Endometrium (tissue), 2 donors: ENCODE data around the gene ATXN1.
A peak's percentile ranks its signal among the peaks of the same experiment; 100 is the strongest.
"Not testable (repeated sequence)": the region's sequence is repeated elsewhere in the genome, so short reads cannot be mapped to it uniquely, and the experiment has no call there.

Experiments used
- FAIRE-seq: peaks from 2 replicates; lab custom pipeline; 2012; peaks lifted over from hg19 to GRCh38; lab: Jason Lieb, UNC
- donor health status: control.
- donor health status: control.

The ATXN1 gene

GRCh38 chr6:16381968-16382367, 379.3 kb downstream of the ATXN1 start:
- FAIRE-seq: not testable (repeated sequence)

DNA sequence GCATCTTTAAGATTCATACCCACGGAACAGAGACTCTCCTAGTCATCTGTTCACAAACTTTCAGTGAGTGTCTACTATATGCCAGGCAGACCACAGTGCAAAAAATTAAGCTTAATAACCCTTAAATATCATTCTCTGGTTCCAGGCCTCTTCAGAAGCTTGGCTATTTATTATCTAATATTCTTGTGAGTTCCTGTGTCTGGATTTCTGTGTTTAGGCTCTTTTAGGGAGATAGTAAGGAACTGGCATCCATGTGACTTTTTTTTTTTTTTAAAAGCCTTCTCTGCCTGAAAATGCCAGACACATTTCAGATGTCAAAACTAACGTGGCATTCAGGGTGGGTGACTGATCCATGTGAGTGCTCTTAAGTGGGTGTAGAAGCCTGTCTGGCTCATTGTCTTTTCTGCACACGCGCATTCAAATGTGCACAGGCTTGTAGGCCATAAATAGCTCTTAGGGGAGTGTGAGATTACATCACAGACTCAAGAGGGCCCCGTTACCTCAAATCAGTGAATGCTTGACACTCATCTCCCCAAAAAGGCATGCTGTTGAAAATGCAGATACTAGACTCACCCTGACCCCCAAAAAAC, 380.9 kb downstream of the ATXN1 start:
- no peak for FAIRE-seq

GRCh38 chr6:16378360-16378759, 382.9 kb downstream of the ATXN1 start:
- FAIRE-seq: not testable (repeated sequence)

DNA sequence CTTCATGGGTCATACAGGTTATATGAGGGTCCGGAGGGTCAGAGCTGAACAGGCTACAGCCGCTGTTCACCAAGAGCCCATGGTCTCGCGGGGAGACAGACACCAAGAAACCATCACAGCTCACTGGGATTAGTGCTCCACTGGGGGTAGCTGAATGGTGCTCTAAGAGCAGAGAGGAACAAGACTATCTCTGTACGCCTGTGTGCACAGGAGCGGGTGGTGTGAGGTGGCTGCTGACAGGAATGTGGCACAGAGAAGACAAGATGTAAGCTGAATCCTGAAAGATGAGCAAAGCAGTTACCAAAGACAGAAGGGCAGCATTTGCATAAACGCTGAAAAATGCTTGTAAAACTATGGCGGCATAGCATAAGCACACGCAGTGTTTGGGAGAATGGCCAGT, 383.8 kb downstream of the ATXN1 start:
- no peak for FAIRE-seq

DNA sequence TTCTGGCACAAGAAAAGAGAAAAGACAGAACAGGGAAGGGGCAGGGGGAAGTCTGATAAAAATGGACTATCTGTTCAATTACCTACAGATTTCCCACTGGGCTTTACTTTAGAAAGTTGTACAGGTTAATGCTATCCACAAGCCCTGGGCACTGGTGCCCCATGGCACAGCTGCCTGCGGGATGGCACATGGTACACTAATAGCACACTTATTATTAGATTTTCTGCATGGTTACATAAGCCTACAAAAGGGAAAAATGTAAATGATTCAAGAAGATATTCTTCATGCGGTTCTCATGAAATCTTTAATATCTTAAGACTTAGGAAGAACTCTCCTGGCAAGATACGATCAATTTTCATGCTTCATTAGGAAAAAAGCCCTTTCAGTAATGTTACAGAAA, 385.4 kb downstream of the ATXN1 start:
- FAIRE-seq: no peak

DNA sequence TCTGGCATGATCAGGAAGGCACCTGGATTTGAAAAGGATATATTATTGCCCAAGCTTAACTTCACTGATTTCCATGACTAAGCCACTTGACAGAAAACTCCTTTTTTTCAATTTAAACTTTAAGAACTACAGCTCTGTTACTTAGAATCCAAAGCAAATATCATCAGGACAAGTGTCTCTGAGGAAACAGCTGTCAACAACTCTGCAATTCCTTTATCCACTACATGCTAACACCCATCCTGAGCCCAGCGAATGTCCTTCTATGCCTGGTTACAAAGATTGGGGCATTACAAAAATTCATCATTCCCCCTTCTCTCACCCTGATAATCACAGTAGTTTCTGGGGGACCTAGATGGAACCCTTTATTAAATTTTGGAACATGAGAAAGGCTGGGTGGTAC, 386.1 kb downstream of the ATXN1 start:
- no peak for FAIRE-seq

- FAIRE-seq: no peak
Measured at GRCh38 chr6:16374461-16375200, 386.6 kb downstream of the ATXN1 start.

DNA sequence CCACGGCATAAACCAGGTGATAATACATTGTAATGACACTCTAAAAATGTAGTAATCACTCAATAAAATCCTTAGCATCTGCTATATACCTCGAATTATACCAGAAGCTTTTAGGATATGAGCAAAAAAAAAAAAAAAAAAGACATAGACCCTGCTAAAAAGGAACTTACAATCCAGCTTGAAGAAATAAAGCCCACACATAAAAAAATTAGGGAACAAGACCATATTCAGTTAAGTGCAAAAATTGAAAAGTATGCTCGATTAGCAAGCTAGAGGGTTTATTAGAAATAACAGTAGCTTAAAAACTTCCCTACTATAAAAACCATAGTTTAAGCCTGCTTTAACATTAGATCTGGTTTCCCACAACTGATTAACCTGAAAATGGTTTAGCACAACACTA, 387.2 kb downstream of the ATXN1 start:
- no peak for FAIRE-seq

DNA sequence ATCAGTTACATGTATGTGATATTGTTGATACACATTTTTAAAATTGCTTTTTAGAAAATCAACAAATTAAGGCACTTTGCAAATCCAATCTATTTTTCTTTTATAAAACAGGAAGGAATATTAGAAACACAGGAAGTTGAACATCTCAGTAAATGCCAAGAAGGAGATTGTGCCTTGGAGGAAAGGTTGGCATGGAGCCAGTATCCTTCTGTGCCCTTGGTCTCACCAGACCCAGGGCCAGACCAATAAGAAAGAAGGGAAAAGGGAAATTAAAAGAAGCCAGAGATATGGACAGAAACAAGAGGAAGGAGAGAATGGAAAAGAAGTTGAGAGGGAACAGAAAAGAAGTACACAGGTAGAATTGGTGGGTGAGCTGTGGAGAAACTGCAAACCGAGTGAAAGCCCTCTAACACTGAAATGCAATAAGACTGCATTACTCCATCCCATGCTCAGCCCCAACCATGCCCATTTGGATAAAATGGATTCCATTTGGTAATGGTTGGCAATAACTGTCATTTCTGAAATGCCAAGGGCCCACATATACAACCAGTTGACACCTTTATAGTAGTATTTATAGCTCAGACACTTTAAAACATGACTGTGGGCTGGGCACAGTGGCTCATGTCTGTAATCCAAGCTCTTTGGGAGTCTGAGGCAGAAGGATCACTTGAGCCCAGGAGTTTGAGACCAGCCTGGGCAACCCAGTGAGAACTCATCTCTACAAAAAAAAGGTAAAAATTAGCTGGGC, 389.1 kb downstream of the ATXN1 start:
- FAIRE-seq: no peak

- FAIRE-seq: no peak
Measured at GRCh38 chr6:16371401-16371800, 389.9 kb downstream of the ATXN1 start.

GRCh38 chr6:16370943-16371342, 390.3 kb downstream of the ATXN1 start:
- FAIRE-seq: peak; percentile 23

DNA sequence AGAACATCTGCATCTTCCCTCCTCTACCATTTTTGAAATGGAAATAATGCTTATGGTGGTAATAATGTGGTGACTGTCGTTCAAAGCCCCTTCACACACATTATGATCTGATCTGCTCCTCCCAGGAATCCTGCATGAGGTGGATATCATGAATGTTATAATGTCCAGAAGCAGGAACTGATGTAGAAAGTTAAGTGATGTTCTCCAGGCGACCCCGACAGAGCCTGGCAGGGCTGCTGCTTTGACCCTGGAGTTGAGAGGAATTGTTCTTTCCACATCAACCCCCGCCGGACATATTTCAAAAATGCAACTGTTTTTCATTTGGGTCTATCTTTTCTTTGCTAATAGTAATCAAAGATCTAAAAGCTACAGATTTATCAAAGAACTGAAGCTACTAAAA, 391.3 kb downstream of the ATXN1 start:
- FAIRE-seq: no peak

DNA sequence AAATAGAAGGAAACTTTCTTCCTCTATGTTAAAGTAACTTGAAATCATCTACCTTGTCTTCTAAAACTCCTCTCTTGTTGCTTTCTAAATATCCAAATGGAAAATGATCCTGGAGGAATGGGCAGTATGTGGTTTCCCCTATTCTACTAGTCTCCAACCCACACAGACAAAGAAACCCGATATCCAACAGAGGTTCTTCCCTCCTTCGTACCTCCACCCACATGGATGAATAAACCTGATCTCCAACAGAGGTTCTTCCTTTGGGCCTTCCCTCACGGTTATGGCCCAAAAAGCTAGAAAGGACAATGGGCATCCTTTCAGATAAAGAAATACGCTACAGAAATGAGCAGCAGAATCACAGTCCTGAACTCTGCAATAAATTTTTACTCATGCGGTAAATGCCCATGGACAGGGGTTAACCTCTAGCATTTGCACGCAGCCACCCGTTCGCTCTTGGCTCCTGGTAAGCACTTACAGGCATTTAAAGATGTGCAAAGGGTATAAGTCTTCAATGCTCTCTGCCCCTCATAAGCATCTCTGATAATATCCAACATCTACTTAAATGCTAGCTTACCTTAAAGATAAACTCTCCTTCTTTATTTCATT, 392.0 kb downstream of the ATXN1 start:
- FAIRE-seq: no peak

DNA sequence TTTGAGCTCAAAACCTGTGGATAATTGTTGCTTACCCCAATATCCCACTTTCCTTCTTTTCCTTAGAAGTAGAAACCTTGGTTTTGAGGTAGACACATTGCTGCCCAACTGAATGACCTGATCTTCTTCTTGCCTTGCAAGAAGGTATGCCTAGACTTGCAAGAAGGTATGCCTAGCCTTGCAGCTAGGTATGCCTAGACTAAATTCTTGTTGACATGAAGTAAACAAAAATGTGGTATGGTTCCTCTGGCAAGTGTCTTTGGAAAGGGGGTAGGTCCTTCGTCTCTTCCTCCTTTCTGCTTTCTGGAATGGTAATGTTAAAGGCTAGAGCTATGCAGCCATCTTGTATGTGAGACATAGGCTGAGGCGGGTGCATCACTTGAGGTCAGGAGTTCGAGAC, 393.7 kb downstream of the ATXN1 start:
- FAIRE-seq: no peak

- no peak for FAIRE-seq
Measured at GRCh38 chr6:16363749-16364148, 397.5 kb downstream of the ATXN1 start.

DNA sequence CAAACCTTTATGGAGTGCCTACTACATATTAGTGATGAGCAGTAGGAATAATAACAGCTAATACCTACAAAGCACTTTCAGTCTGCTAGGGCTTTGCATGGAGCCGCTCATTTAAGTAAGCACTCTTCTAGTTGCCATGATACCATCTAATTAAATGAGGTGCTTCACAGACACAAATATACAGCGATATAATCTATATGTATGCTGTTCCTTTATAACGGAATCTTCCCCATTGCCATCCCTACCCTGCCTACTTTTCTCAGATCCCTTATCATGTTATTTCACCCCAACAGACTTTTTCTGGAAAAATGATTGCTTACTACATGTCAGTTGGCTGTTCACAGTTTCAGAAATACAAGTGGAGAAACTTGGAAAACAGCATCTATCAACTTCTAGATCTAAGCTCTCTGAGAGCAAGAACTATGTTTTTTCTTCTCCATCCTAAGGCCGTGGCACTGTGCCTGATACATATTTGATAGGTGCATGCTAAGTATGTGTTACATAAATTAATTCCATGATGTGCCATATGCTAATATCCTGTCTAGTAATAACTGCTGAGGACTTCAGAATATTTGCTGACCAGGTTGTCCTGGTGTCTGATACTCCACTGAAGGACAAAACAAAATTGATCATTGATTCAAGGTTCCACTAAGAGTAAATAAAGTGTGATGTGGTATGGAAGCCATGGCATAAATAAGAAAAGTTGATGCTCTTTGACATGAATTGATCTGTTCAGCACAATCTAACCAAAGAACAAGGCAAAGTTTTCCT, 398.3 kb downstream of the ATXN1 start:
- FAIRE-seq: no peak

DNA sequence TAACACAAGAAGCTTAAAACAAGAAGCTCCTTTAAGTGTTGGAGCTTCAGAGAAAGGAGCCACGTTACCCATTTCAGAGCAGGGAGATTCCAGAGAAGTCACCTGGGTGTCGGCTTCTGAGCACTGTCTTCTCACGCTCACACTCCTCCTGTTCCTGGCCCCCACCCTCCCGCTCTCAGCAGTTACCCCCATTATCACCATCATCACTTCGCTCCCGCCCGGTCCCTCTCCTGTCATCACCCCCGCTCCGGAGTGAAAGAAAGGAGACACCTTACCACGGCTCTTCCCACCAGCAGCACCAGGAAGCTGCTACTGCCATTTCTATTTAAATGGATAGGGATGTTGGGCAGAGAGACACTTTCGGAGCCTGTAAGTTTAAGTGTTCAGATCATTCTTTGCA, 399.0 kb downstream of the ATXN1 start:
- no peak for FAIRE-seq

GRCh38 chr6:16361861-16362260, 399.4 kb downstream of the ATXN1 start:
- no peak for FAIRE-seq

- no peak for FAIRE-seq
Measured at GRCh38 chr6:16361121-16361520, 400.1 kb downstream of the ATXN1 start.

GRCh38 chr6:16360365-16360764, 400.9 kb downstream of the ATXN1 start:
- FAIRE-seq: no peak

- FAIRE-seq: no peak
Measured at GRCh38 chr6:16359563-16359962, 401.7 kb downstream of the ATXN1 start.

DNA sequence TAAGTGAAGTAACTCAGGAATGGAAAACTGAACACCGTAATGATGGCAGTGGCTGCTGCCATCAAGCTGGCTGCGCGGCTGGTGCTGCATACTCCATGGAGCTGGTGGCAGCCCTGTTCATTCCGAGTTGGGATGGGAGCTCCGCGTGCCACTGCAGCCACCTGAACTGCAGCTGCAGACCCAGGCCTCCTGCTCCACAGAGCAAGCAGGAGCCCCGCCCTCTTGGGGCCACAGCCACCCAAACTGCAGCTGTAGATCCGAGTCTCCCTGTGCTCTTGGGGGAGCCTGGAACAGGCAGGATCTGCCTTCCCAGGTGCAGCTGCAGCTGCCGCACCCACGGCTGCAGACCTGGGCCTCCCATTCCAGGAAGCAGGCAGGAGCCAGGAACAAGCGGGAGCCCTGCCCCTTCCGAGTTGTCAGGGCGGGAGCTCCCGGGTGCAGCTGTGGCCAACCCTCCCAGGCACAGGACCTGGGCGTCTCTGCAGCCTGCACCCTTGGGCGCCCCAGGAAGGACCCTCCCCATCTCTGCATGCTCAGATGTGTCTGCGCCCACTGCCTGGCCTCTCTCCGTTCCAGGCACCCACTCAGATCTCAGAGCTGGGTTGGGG, 402.6 kb downstream of the ATXN1 start:
- FAIRE-seq: no peak
